Activated gamma-delta T cell treated with anti-CD3 and anti-CD28 coated beads, Interleukin-2, amount 50 U/mL, for 16 hours (primary cell): ENCODE data around the gene PCGF3.

Experiments
- DNase-seq: peaks from one replicate; pipeline ENCODE4 v3.0.0-alpha.2; 2020; ENCODE audit warnings: low read depth

The PCGF3 gene

GRCh38 chr4:784401-785331, 79.0 kb downstream of the PCGF3 start:
- DNase-seq: no peak

- no peak for DNase-seq
Measured at GRCh38 chr4:785332-786073, 79.9 kb downstream of the PCGF3 start.

- DNase-seq: no peak
Measured at GRCh38 chr4:786074-786741, 80.6 kb downstream of the PCGF3 start.

GRCh38 chr4:786861-787300, 81.2 kb downstream of the PCGF3 start:
- no peak for DNase-seq

GRCh38 chr4:787561-787981, 81.9 kb downstream of the PCGF3 start:
- DNase-seq: no peak

- DNase-seq: no peak
Measured at GRCh38 chr4:788006-788635, 82.5 kb downstream of the PCGF3 start.

GRCh38 chr4:788636-789297, 83.1 kb downstream of the PCGF3 start:
- no peak for DNase-seq

- DNase-seq: no peak
Measured at GRCh38 chr4:789571-790465, 84.2 kb downstream of the PCGF3 start.

GRCh38 chr4:790466-790820, 84.8 kb downstream of the PCGF3 start:
- DNase-seq: no peak

- no peak for DNase-seq
Measured at GRCh38 chr4:791252-791897, 85.7 kb downstream of the PCGF3 start.

- DNase-seq: no peak
Measured at GRCh38 chr4:791898-792625, 86.4 kb downstream of the PCGF3 start.

- no peak for DNase-seq
Measured at GRCh38 chr4:792626-793092, 87.0 kb downstream of the PCGF3 start.

GRCh38 chr4:793093-793861, 87.6 kb downstream of the PCGF3 start:
- no peak for DNase-seq

- DNase-seq: no peak
Measured at GRCh38 chr4:793941-794621, 88.4 kb downstream of the PCGF3 start.

- DNase-seq: no peak
Measured at GRCh38 chr4:794900-795725, 89.5 kb downstream of the PCGF3 start.

- DNase-seq: no peak
Measured at GRCh38 chr4:795726-796119, 90.1 kb downstream of the PCGF3 start.

GRCh38 chr4:796206-796605, 90.6 kb downstream of the PCGF3 start:
- DNase-seq: no peak
